Bone marrow (tissue), 2 donors: ENCODE results near the gene COL28A1.
"Not testable (repeated sequence)": the region's sequence is repeated elsewhere in the genome, so short reads cannot be mapped to it uniquely, and the experiment has no call there.

Experiments used
- DNase-seq, 2 donors: peaks; one replicate each; lab custom pipeline; 2025; lab: John Stamatoyannopoulos, UW

COL28A1 gene

DNA sequence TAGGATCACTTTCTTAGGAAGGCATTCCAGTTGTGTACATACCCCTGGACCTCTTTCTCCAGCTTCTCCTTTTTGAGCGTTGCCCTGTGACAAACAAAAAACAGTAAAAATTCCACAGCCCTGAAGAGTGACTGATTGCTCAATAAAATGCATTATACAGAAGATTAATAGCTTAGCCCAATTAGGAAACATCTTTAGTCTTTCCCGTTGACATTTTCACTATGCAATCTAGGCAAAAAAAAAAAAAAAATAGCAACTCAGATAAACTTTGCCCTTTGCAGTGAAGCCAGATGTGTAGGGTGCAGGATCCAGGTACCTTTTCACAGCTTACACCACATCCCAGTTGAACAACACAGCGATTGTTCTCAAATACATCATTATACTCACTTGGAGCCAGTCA is 17.9 kb downstream of the COL28A1 start:
- no peak for DNase-seq

- DNase-seq: no peak
Observed at GRCh38 chr7:7516662-7517061, 19.0 kb downstream of the COL28A1 start.

GRCh38 chr7:7516156-7516555 is 19.5 kb downstream of the COL28A1 start:
- no peak for DNase-seq

DNA sequence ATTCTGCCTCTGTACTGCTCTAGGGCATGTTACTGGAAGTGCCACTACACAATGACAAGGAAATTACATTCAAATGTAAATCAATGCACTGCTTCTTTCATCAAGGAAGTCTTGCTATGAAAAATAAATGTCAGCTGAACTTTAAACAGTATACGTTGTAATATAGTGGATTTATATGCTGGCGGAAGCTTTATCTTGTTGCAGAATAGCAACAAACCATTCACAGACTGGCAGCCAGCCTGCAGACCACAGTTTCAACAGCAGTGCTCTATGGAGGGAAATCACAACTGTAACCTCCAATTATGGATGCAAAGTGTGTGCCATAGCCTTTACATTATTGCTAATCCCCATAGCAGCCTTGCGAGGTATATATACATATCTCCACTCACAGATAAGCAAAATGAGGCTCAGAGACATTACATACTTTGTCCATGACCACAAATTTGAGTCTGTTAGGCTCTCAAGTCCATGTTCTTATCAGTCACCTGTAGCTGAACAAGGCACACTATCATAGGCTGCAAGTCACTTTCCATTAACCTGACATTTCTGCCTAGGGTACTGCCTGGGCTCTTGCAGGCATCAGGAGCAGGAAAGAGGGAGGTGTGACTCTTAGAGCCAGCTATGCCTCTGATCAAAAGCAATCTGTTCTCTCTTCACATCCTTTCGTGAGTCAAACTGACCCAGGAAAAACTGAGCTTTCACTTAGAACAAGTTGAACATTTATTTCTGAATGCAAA is 22.6 kb downstream of the COL28A1 start:
- DNase-seq: no peak

DNA sequence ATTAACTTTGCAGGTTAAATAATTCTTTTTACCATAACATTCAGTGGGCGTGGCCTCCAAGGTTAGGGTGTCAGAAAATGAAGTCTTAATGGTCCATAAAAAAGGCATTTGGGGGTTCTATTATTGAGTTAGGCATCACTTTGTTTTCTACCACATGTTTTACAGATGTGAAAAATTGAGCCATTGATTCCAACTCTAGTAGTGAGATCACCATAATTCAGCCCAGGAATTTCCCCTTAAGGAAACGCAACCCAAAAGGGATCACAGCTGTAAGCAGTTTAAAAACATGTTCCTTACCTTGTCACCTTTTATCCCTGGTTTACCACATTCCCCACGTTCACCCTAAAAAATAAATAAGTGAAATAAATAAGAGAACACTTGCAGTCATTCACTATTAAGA is 24.9 kb downstream of the COL28A1 start:
- no peak for DNase-seq

DNA sequence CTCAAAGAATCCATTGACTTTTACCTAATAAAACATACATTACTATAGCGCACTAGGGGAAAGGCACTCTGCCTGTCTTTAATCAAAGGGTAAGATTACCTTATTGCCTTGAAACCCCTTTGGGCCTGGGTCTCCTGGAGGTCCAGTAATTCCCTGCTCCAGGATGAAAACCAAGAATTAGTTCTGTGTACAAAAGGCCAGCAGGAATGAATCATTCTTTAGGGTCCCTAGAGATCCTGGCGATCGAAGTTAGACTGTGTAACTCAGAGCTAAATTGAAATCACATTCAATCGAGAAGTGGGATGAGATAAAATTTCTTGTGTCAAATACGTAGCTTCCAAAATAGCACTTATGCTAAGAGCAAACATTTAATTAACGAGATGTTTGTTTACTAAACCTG is 29.8 kb downstream of the COL28A1 start:
- DNase-seq: no peak

GRCh38 chr7:7504910-7505704 is 30.6 kb downstream of the COL28A1 start:
- no peak for DNase-seq

GRCh38 chr7:7499892-7500291 is 35.8 kb downstream of the COL28A1 start:
- no peak for DNase-seq

DNA sequence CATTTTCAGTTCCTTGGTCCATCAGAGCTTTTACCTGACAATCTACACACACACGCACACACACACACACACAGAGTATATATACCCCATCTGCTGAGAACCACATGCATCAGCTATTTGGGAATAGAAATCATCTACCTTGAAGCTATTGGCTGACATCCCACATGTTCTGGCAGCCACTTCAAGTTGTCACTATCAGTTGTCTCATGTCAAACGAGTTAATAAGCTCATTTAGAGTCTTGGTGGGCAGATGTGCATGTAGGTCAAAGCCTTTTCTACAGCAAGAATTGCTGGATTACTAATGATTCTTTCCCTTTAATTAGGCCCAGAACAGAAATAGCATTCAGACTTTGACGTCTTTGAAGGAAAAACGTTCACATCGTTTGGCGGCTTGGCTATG is 36.8 kb downstream of the COL28A1 start:
- DNase-seq: no peak

- no peak for DNase-seq
Observed at GRCh38 chr7:7496311-7496710, 39.4 kb downstream of the COL28A1 start.

GRCh38 chr7:7495171-7495570 is 40.5 kb downstream of the COL28A1 start:
- no peak for DNase-seq

- no peak for DNase-seq
Observed at GRCh38 chr7:7491044-7491443, 44.6 kb downstream of the COL28A1 start.

GRCh38 chr7:7490003-7490402 is 45.7 kb downstream of the COL28A1 start:
- DNase-seq: no peak

GRCh38 chr7:7489546-7489945 is 46.1 kb downstream of the COL28A1 start:
- DNase-seq: no peak

DNA sequence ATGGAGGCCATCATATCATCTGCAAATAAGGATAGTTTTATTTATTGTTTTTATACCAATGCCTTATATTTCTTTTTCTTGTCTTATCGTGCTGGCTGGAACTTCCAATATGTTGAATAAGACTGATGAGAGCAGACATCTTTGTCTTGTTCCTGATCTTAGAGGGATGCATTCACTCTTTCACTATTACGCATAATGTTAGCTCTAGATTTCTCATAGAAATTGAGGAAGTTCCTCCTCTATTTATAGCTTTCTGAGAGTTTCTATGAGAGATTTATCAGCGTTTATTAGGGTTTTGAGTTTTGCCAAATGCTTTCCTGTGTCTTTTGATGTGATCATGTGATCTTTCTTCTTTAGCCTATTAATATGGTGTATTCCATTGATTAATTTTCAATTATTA is 49.3 kb downstream of the COL28A1 start:
- no peak for DNase-seq

GRCh38 chr7:7484072-7484471 is 51.6 kb downstream of the COL28A1 start:
- no peak for DNase-seq

GRCh38 chr7:7481802-7482201 is 53.9 kb downstream of the COL28A1 start:
- no peak for DNase-seq

DNA sequence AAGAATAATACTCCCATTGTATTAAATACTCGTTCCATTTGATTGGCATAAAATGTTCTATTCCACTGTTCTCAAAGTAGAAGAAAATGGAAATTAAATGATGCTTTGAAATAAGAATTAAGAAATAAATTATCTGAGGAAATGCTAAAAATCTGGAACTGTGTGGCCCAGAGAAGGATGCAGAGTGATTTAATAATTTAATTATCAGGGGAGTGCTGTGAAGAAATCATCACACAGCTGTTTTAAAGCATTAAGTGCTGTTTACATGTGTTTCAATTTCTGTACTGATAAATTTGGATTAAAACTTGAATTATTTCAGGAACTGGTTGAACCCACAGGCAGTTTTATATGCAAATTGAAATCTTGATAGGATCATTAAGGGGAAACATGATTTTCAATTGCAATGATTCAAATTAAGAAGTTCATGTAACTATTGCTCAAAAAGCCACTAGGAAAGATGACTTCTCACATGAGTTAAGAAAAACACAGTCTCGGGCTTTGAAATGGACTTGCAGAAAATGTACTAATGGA is 56.3 kb downstream of the COL28A1 start:
- DNase-seq: no peak

GRCh38 chr7:7478569-7478968 is 57.1 kb downstream of the COL28A1 start:
- DNase-seq: no peak

GRCh38 chr7:7477641-7478040 is 58.0 kb downstream of the COL28A1 start:
- not testable (repeated sequence) for DNase-seq

- DNase-seq: no peak
Observed at GRCh38 chr7:7476381-7476780, 59.3 kb downstream of the COL28A1 start.

GRCh38 chr7:7475601-7476000 is 60.1 kb downstream of the COL28A1 start:
- DNase-seq: no peak

- no peak for DNase-seq
Observed at GRCh38 chr7:7474436-7474835, 61.2 kb downstream of the COL28A1 start.
